PC-9 (cell line): ENCODE results near the gene BAD.

Source experiments
- EZH2 ChIP-seq: fragments of 200-600 bp; sonication (generic); IDR thresholded peaks from 2 replicates; pipeline ENCODE4 v1.8.0; 2017; ENCODE audit warnings: antibody characterized with exemption, low read depth
- TF ChIP-seq, protein P1 (sequence below): fragments of 200-600 bp; sonication (generic); conservative IDR thresholded peaks from 2 replicates; pipeline ENCODE4 v1.6.1; 2017; ENCODE audit warnings: mixed run types, antibody characterized with exemption, mild to moderate bottlenecking, moderate library complexity

DNA sequence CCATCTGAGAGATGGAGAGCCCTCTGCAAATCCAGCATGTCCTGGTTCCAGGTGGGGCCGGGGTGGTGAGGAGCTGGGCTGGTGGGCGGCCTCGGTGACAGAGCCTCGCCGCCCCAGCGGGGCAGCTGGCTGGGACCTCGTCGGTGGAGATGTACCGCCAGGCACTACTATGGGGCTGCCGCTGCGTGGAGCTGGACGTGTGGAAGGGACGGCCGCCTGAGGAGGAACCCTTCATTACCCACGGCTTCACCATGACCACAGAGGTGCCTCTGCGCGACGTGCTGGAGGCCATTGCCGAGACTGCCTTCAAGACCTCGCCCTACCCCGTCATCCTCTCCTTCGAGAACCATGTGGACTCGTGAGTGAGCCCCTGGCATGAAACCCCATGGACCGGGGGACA, 26.1 kb downstream of the BAD start:
- TF ChIP-seq EZH2, result no peak
- TF ChIP-seq, protein P1, sequence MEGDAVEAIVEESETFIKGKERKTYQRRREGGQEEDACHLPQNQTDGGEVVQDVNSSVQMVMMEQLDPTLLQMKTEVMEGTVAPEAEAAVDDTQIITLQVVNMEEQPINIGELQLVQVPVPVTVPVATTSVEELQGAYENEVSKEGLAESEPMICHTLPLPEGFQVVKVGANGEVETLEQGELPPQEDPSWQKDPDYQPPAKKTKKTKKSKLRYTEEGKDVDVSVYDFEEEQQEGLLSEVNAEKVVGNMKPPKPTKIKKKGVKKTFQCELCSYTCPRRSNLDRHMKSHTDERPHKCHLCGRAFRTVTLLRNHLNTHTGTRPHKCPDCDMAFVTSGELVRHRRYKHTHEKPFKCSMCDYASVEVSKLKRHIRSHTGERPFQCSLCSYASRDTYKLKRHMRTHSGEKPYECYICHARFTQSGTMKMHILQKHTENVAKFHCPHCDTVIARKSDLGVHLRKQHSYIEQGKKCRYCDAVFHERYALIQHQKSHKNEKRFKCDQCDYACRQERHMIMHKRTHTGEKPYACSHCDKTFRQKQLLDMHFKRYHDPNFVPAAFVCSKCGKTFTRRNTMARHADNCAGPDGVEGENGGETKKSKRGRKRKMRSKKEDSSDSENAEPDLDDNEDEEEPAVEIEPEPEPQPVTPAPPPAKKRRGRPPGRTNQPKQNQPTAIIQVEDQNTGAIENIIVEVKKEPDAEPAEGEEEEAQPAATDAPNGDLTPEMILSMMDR, result no peak
